Activated T-cell treated with anti-CD3 and anti-CD28 coated beads, Interleukin-2, amount 50 U/mL, for 24 hours (primary cell): Measurements from ENCODE around the gene KRTAP27-1.

Experiments
- DNase-seq: peaks from one replicate; pipeline ENCODE4 v3.0.0-alpha.2; 2020
- H3K27ac Mint-ChIP-seq: 2 replicates; pipeline ENCODE4 v1.8.0; 2020; ENCODE audit warnings: mild to moderate bottlenecking, mixed read lengths
- H3K27me3 Mint-ChIP-seq: 2 replicates; pipeline ENCODE4 v1.8.0; 2020; ENCODE audit warnings: mixed read lengths
- H3K36me3 Mint-ChIP-seq: 2 replicates; pipeline ENCODE4 v1.8.0; 2020; ENCODE audit warnings: low read depth, mixed read lengths
- H3K4me1 Mint-ChIP-seq: 2 replicates; pipeline ENCODE4 v1.8.0; 2020; ENCODE audit warnings: low read depth, mixed read lengths
- H3K4me3 Mint-ChIP-seq: 2 replicates; pipeline ENCODE4 v1.8.0; 2020; ENCODE audit warnings: mild to moderate bottlenecking, moderate library complexity, mixed read lengths
- H3K9me3 Mint-ChIP-seq: 2 replicates; pipeline ENCODE4 v1.8.0; 2020; ENCODE audit warnings: mixed read lengths

The KRTAP27-1 gene

GRCh38 chr21:30337276-30337744 lies at the start of gene KRTAP27-1:
Gene KRTAP27-1 (minus strand): TSS chr21:30337694. CDS start chr21:30337668, 26 bp downstream.
- H3K27ac Mint-ChIP-seq, result no peak within 1 kb of the TSS
- no peak within 1 kb of the TSS for H3K4me3 Mint-ChIP-seq
- H3K4me1 Mint-ChIP-seq, result no peaks in the 10 kb centered on the region
- no peak for DNase-seq
- no peaks in the 10 kb centered on the region for H3K9me3 Mint-ChIP-seq
- peaks cover 5% of the 10 kb centered on the region for H3K27me3 Mint-ChIP-seq
- no peaks in the 10 kb centered on the region for H3K36me3 Mint-ChIP-seq

- H3K4me1 Mint-ChIP-seq, result no peaks in the 10 kb centered on the region
- H3K4me3 Mint-ChIP-seq, result no peak overlapping the region
- no peaks in the 10 kb centered on the region for H3K9me3 Mint-ChIP-seq
- DNase-seq, result no peak
- H3K36me3 Mint-ChIP-seq, result no peaks in the 10 kb centered on the region
- H3K27me3 Mint-ChIP-seq, result peaks cover 7% of the 10 kb centered on the region
- no peak overlapping the region for H3K27ac Mint-ChIP-seq
These were observed 44.7 kb upstream of the KRTAP27-1 start for GRCh38 chr21:30382201-30382600.

- no peak for DNase-seq
- no peaks in the 10 kb centered on the region for H3K27me3 Mint-ChIP-seq
- H3K36me3 Mint-ChIP-seq, result no peaks in the 10 kb centered on the region
- H3K9me3 Mint-ChIP-seq, result no peaks in the 10 kb centered on the region
- H3K4me1 Mint-ChIP-seq, result no peaks in the 10 kb centered on the region
- H3K4me3 Mint-ChIP-seq, result no peak within 1 kb of the TSS
- H3K27ac Mint-ChIP-seq, result no peak within 1 kb of the TSS
These were observed 34.8 kb upstream of the KRTAP27-1 start, which contains the start of gene KRTAP13-2 for GRCh38 chr21:30372139-30372770. Gene KRTAP13-2 (minus strand): TSS chr21:30372271. CDS start chr21:30372213, 58 bp downstream.

GRCh38 chr21:30355906-30356305 lies 18.4 kb upstream of the KRTAP27-1 start:
- Mint-ChIP-seq H3K4me1 (no peaks in the 10 kb centered on the region), H3K27me3 (peaks cover 2% of the 10 kb centered on the region), H3K9me3 (no peaks in the 10 kb centered on the region), H3K27ac (no peak overlapping the region), H3K36me3 (no peaks in the 10 kb centered on the region), H3K4me3 (no peak overlapping the region)
- no peak for DNase-seq

GRCh38 chr21:30354308-30355005 lies 17.0 kb upstream of the KRTAP27-1 start:
- no peak for DNase-seq
- no peaks in the 10 kb centered on the region for H3K36me3 Mint-ChIP-seq
- no peaks in the 10 kb centered on the region for H3K27me3 Mint-ChIP-seq
- no peaks in the 10 kb centered on the region for H3K4me1 Mint-ChIP-seq
- no peak overlapping the region for H3K27ac Mint-ChIP-seq
- no peak overlapping the region for H3K4me3 Mint-ChIP-seq
- H3K9me3 Mint-ChIP-seq, result no peaks in the 10 kb centered on the region

- no peak overlapping the region for H3K27ac Mint-ChIP-seq
- H3K27me3 Mint-ChIP-seq, result no peaks in the 10 kb centered on the region
- no peak overlapping the region for H3K4me3 Mint-ChIP-seq
- DNase-seq, result no peak
- no peaks in the 10 kb centered on the region for H3K36me3 Mint-ChIP-seq
- H3K4me1 Mint-ChIP-seq, result no peaks in the 10 kb centered on the region
- no peaks in the 10 kb centered on the region for H3K9me3 Mint-ChIP-seq
These were observed 14.0 kb upstream of the KRTAP27-1 start for GRCh38 chr21:30351534-30351933.

GRCh38 chr21:30349572-30349971 lies 12.1 kb upstream of the KRTAP27-1 start:
- H3K9me3 Mint-ChIP-seq, result no peaks in the 10 kb centered on the region
- no peaks in the 10 kb centered on the region for H3K36me3 Mint-ChIP-seq
- no peaks in the 10 kb centered on the region for H3K27me3 Mint-ChIP-seq
- H3K4me3 Mint-ChIP-seq, result no peak overlapping the region
- no peak overlapping the region for H3K27ac Mint-ChIP-seq
- no peaks in the 10 kb centered on the region for H3K4me1 Mint-ChIP-seq
- no peak for DNase-seq

- Mint-ChIP-seq H3K9me3 (no peaks in the 10 kb centered on the region), H3K36me3 (no peaks in the 10 kb centered on the region), H3K4me3 (no peak within 1 kb of the TSS), H3K27ac (no peak within 1 kb of the TSS), H3K4me1 (no peaks in the 10 kb centered on the region), H3K27me3 (no peaks in the 10 kb centered on the region)
- no peak for DNase-seq
These were observed 11.0 kb upstream of the KRTAP27-1 start, which contains the start of gene KRTAP23-1 for GRCh38 chr21:30348506-30348905. Gene KRTAP23-1 (minus strand): TSS chr21:30348606. CDS start chr21:30348606, 0 bp downstream.

- H3K27me3 Mint-ChIP-seq, result peaks cover 5% of the 10 kb centered on the region
- no peaks in the 10 kb centered on the region for H3K36me3 Mint-ChIP-seq
- H3K4me3 Mint-ChIP-seq, result no peak overlapping the region
- H3K9me3 Mint-ChIP-seq, result no peaks in the 10 kb centered on the region
- no peaks in the 10 kb centered on the region for H3K4me1 Mint-ChIP-seq
- DNase-seq, result no peak
- no peak overlapping the region for H3K27ac Mint-ChIP-seq
These were observed 7.5 kb upstream of the KRTAP27-1 start for GRCh38 chr21:30345014-30345413.

GRCh38 chr21:30340714-30341573 lies 3.5 kb upstream of the KRTAP27-1 start:
- no peak overlapping the region for H3K27ac Mint-ChIP-seq
- H3K4me1 Mint-ChIP-seq, result no peaks in the 10 kb centered on the region
- no peak overlapping the region for H3K4me3 Mint-ChIP-seq
- DNase-seq, result peak; percentile 33
- H3K27me3 Mint-ChIP-seq, result peaks cover 5% of the 10 kb centered on the region
- no peaks in the 10 kb centered on the region for H3K36me3 Mint-ChIP-seq
- H3K9me3 Mint-ChIP-seq, result no peaks in the 10 kb centered on the region

GRCh38 chr21:30338717-30339116 lies 1.2 kb upstream of the KRTAP27-1 start:
- H3K9me3 Mint-ChIP-seq, result no peaks in the 10 kb centered on the region
- no peaks in the 10 kb centered on the region for H3K36me3 Mint-ChIP-seq
- peaks cover 5% of the 10 kb centered on the region for H3K27me3 Mint-ChIP-seq
- no peak overlapping the region for H3K4me3 Mint-ChIP-seq
- H3K4me1 Mint-ChIP-seq, result no peaks in the 10 kb centered on the region
- H3K27ac Mint-ChIP-seq, result no peak overlapping the region
- DNase-seq, result no peak

- Mint-ChIP-seq H3K27me3 (peaks cover 5% of the 10 kb centered on the region), H3K9me3 (no peaks in the 10 kb centered on the region), H3K27ac (no peak overlapping the region), H3K4me1 (no peaks in the 10 kb centered on the region), H3K4me3 (no peak overlapping the region), H3K36me3 (no peaks in the 10 kb centered on the region)
- DNase-seq, result no peak
These were observed 278 bp upstream of the KRTAP27-1 start for GRCh38 chr21:30337772-30338171.

- H3K27me3 Mint-ChIP-seq, result no peaks in the 10 kb centered on the region
- no peak for DNase-seq
- H3K4me1 Mint-ChIP-seq, result no peaks in the 10 kb centered on the region
- H3K4me3 Mint-ChIP-seq, result no peak overlapping the region
- no peaks in the 10 kb centered on the region for H3K9me3 Mint-ChIP-seq
- no peaks in the 10 kb centered on the region for H3K36me3 Mint-ChIP-seq
- H3K27ac Mint-ChIP-seq, result no peak overlapping the region
These were observed 898 bp downstream of the KRTAP27-1 start for GRCh38 chr21:30336596-30336995.

GRCh38 chr21:30333736-30334135 lies 3.8 kb downstream of the KRTAP27-1 start:
- peaks cover 7% of the 10 kb centered on the region for H3K27me3 Mint-ChIP-seq
- H3K36me3 Mint-ChIP-seq, result no peaks in the 10 kb centered on the region
- no peaks in the 10 kb centered on the region for H3K4me1 Mint-ChIP-seq
- no peak overlapping the region for H3K4me3 Mint-ChIP-seq
- H3K27ac Mint-ChIP-seq, result no peak overlapping the region
- H3K9me3 Mint-ChIP-seq, result no peaks in the 10 kb centered on the region
- DNase-seq, result no peak
